ENCODE data around the gene AGBL4.

The AGBL4 gene

GRCh38 chr1:48488721-48489120, 1535.0 kb downstream of the AGBL4 start:
- DNase-seq (ENCODE audit: low read depth), result no peak
